Urothelium cell line (cell line): ENCODE measurements around the gene FCMR.

Experiments used
- DNase-seq: peaks from one replicate; pipeline ENCODE4 v3.0.0; 2011; ENCODE audit warnings: low spot score, mixed read lengths
- FAIRE-seq: peaks from 2 replicates; lab custom pipeline; 2011; peaks lifted over from hg19 to GRCh38; lab: Jason Lieb, UNC

Gene FCMR, protein sequence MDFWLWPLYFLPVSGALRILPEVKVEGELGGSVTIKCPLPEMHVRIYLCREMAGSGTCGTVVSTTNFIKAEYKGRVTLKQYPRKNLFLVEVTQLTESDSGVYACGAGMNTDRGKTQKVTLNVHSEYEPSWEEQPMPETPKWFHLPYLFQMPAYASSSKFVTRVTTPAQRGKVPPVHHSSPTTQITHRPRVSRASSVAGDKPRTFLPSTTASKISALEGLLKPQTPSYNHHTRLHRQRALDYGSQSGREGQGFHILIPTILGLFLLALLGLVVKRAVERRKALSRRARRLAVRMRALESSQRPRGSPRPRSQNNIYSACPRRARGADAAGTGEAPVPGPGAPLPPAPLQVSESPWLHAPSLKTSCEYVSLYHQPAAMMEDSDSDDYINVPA

DNA sequence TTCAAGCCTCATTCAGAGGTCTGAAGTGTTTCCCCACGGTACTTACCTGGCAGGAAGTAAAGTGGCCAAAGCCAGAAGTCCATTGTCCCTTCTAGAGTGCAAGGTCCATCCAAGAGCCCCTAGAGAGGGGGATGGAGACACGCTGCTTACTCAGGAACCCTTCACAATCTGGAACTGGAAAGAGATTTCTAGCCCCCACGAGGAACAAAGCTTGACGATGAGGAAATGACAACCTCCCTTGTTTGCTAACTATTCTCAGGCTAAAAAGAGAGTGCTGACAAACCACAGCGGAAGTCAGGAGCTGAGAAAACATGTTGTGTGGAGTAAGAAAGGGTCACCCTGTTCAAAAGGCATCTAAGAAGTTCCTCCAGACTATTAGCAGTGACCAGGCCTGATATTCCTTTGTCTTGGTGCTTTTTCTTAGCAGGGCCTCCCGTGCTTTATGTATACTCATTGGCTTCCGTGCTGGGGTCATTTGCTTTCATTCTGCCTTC lies at the start of gene FCMR:
FCMR (minus strand) TSS at position 170 of the 494 bp plus-strand sequence; CDS start at position 83, 87 bp downstream.
- no peak for DNase-seq
- FAIRE-seq = no peak

DNA sequence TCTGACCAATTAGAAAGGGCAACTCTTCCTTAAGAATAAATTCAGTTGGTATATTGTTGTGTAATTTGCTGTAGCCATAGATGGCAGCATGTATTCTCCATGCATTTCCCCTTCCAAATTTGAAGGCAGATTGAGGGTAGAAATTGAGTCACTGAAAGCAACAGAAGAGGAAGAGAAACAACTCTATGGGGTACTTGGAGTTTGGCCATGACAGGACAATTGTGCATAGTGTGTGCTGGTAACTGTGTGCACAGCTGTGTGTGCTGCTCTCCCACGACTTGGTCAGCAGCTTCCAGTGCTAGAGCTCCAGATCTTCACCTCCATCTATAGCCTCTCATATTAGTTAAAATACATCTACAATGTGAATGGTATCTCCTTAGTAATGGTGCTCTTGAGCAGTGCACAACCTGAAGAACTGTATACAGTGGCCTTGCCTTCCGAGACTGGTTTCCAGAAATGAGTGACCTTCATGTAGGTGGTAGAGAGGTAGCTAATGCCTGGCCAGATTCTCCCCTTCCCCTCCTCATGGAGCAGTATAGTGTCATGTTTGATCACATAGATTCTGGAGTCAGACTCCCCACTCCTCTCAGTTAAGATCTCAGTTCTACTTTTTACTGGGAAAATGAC lies 49.4 kb upstream of the FCMR start:
- no peak for FAIRE-seq
- DNase-seq = no peak

DNA sequence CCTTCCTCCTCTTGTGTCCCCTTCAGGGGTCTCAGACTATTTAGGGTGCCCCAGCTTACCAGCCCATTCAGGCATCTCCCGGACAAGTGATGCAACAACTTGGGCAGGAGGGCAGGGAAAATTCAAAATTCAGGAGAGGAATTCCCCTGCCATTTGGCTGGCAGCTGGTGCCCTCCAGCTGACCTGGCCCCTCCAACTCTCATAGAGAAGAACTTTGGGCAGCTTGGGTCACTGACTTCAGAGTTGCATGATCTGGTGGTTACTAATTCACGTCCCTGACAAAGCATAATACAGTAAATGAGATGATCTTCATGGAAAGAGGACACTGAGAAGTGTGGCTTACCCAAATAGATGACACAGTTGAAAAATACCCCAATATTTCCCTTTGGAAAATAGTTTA lies 48.7 kb upstream of the FCMR start, which contains the start of gene FCAMR:
FCAMR (minus strand) TSS at position 15 of the 400 bp plus-strand sequence. CDS start 335 bp downstream, outside the sequence.
- DNase-seq (no peak), FAIRE-seq (no peak)

DNA sequence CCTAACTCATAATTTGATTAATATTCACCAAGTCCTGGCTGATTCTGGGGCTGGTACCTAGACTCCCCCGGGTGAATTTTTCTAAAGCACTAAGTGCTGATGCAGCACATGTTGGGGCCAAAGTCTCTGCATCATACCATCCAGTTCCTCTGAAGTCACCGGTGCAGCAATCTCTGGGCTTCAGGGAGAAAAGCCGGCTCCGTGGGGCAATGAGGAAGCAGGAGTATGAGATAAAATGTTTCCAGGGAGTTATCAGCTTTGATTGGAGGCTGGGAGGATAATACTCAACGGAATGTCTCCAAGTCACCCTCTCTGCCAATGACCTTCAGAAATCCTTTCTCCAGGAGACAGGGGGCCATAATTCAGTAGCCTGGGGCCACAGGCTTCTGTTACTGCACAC lies 47.3 kb upstream of the FCMR start:
- DNase-seq (no peak), FAIRE-seq (no peak)

DNA sequence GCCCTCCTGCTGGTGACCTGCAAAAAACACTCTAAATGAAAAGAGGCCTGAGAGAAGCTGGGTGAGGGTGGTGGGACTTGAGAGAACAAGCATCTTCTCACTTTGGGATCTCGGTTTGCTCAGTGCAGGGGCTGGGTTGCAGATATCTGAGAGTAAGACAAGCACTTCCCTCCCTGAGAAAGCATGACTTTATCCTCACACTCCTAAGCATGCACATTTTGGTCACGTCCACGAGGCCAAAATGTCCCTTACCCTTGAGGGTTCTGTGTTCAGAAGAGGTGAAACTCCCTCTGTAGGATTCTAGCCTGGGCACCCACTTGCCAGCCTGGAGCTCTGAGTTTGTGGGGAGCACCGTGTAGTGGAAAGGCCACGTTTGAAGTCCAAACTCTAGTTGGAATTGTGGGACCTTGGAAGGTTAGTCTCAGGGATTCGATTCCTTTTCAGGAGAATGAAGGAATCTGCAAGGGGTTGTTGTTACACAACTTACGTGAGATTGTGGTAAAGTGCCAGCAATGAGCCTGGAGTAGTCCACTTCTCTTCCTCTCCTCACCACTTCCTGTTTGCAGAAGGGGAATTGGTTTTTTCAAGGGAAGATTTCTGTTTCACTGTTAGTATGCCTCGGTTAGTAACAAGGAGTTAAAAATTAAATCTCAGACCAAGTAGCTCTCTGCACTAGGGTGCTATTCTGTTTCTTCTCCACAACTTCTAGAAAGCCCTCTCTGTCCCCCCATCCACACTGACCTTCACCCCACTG lies 45.5 kb upstream of the FCMR start:
- FAIRE-seq (no peak), DNase-seq (peak; percentile 20)

DNA sequence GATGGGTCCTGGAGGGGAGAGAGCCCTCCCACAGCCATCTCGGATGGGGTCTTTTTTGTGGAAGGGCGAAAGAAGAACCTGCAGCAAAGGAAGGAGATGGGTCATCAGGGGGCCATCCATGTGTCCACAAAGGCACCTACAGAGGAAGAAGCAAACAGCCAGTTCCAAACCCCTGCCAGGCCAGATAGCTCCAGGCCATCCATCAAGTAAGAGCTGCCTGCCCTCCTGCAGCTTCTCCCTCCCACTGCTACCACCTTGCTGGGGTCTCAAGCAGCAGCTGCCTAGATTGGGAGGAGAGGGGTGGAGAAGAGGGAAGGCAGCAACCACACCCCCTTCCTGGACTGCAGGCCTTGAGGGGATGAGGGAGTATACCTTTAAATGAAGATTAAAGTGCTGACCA lies 44.0 kb upstream of the FCMR start:
- DNase-seq (no peak), FAIRE-seq (no peak)

DNA sequence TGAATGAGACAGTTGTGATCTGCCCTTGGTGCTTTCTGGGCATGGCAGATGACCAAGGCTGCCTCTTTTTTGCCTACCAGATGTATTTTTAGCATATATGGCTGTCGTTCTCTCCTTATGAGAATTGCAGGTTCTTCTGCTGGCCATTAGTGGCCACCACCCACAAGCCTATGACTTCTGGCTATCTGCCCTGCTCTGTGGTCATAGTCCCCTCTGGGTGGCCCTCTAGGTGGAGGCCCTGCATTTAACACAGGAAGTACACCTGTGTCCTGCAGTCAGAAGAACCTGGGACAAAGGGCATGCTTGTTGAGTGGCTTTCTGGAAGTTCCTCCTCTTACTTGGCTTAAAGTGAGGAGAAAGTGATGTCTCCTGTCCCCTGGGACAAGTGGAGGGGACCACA lies 42.0 kb upstream of the FCMR start:
- DNase-seq = no peak
- FAIRE-seq = no peak

DNA sequence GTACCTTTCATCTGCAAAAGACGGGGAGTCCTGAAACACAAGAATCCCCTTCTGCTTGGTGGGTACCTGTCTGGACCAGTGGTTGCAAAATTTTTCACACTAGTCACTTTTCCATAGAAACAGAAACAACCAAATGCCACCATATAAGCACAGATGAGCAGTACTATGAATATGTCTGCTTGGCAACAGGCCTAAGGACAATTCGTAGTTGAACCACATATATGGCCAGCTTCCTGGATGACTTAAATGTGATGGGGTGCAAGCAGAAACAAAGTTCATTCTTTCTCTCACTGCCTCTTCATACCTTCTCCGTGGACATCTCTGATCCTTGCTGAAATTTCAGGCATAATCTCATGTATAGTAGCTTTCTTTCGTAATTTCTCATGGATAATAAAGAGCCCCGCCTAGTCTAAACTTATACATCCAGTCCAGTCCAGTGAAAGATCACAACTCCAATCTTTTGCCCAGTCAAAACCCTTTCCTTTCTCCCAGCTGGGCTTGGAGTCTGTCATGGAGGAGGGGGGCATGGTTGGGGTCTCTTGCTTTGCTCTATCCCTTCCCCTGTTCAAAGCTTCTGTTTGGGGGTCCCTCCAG lies 41.5 kb upstream of the FCMR start:
- FAIRE-seq (no peak), DNase-seq (no peak)

DNA sequence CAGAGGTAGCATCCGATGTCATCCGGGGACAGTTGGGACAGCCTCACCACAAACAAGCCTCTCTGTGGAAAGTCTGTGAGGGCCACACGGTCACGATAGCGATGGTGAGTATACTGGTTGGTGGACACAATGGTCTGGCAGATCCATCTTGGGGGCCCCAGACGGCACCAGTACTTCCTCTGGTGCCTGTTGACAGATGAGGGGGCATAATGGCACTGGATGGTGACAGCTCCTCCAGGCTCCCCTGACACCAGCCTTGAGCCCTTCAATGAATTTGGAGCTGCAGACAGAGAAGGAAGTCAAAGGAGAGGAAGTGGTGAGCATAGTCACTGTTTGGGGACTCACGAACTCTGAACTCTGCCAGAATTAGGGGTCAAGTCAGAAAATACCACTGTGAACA lies 40.5 kb upstream of the FCMR start:
- no peak for DNase-seq
- FAIRE-seq = no peak

DNA sequence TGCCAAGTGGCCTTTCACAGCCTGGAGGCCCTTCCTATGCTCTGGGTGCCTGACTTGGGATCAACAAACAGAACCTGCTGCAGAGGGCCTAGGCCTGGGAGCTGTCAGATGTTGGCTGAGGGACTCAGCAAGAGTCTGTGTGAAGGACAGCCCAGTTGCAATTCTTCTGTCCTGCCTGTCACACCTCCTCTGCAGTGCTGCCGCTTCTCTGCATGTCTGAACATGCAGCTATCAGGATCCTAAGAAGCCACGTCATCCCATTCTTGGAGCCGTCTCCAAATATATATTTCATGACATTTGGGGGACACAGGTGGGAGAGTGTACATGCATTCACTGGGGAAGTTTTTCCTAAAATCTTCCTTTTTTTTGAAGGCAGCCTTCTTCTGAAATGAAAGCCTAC lies 39.9 kb upstream of the FCMR start:
- DNase-seq (no peak), FAIRE-seq (no peak)

DNA sequence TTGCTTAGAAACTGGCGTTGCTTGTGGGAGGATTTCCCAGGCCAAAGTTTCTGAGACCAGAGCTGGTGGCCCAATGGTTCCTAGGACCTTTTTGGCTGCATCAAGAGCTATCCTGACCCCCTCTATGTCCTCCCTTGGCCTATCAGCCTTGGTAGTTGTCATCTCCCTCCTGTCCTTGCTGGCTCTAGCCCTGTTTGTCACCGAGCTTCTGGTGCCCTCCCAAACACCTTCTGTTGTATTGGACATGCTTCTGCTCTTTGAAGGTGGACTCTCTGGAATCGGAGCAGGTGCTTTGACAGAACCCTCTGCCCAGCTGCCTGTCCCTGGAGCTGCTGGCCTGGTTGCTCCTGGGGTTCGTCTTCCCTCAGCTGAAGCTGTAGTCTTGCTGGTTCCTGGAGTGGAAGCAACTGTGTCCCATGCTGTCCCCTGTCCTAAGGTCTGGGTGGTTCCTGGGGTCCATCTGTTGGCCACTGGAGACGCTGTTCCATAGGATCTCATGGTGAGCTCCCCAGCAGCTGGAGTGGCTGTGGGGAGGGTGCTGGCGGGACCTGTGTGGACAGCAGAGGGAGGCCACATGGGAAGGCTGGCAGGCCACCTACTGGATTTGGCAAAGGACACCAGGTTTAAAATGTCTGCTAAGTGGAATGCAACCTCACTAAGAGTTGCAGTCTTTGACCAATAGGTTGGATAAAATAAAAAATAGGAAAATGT lies 39.1 kb upstream of the FCMR start:
- no peak for FAIRE-seq
- DNase-seq = no peak

DNA sequence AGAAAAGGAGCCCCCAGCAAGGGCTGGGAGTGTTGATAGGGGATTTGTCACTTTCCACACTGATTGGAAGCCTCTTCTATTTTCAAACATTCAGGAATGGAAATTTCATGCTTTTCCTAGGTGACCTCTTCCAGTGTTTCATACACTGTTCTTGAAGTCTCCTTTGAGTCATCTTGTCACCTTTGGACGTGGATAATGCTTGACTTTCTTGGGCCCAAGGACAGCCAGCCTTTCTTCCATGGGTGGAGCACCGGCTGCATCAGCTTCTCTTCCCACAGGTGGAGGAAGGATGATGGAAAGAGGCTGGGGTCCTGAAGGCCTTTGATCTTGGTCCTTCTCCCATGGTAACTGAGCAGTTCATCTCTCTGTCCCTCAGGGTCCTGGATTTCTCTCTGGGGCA lies 36.4 kb upstream of the FCMR start:
- no peak for DNase-seq
- FAIRE-seq = no peak

DNA sequence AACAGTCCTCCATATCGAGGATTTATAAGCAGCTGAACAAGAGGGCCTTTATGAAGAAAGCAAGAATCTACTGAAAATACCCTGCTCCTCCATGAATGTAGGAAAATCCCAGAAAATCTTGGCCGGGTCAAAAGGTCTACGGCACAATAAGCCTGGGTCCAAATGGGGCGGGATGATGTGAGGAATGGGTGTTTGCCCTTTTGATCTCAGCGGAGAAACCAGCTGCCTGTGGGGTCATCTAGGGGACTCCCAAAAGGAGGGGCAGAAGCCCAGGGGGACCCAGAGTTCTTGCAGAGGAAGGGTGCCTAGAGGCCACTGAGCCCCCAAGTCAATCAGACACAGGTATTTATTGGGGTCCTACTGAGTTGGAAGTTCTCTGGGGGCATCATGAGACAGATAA lies 35.9 kb upstream of the FCMR start:
- FAIRE-seq (no peak), DNase-seq (no peak)

DNA sequence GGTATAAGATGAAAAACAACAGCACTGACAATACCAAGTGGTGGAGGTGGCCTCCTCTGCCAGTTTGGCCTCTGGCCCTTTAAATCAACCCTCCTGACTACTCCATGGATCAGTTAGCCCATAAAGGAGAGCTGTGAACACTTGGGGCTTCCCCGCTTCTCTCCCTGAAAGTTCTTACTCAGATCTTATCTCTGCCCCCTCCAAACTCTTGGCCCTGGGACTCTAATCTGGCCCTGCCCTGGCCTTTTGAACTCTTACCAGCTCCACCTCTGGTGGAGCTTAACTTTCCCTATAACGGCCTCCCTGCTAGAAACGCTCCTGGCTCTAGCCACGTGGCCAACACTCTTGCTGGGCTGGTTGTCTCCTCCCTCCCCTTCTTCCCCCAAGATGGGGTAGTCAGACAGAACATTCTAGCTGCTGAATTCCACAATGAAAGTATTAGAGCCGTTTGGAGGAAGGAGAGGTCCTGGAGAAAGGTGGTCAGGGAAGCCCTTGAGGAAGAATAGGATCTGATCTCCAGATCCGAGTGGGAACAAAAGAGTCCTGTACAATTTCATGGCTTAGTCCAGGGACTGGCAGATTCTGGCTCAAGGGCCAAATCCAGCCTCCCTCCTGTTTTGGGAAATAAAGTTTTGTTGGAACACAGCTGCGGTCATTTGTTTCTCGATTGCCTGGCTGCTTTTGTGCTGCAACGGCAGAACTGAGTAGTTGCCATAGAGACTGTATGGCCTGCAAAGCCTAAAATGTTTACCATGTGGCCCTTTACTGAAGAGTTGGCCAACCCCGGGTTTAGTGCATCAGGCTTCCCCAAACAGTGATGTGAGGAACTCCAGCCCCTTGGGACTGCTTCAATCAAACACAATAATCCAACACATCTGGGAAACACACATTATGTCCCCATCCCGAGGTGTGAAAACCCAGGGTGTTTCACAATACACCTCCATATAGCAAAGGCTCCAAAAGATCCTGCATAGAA lies 34.0 kb upstream of the FCMR start:
- DNase-seq (no peak), FAIRE-seq (no peak)

DNA sequence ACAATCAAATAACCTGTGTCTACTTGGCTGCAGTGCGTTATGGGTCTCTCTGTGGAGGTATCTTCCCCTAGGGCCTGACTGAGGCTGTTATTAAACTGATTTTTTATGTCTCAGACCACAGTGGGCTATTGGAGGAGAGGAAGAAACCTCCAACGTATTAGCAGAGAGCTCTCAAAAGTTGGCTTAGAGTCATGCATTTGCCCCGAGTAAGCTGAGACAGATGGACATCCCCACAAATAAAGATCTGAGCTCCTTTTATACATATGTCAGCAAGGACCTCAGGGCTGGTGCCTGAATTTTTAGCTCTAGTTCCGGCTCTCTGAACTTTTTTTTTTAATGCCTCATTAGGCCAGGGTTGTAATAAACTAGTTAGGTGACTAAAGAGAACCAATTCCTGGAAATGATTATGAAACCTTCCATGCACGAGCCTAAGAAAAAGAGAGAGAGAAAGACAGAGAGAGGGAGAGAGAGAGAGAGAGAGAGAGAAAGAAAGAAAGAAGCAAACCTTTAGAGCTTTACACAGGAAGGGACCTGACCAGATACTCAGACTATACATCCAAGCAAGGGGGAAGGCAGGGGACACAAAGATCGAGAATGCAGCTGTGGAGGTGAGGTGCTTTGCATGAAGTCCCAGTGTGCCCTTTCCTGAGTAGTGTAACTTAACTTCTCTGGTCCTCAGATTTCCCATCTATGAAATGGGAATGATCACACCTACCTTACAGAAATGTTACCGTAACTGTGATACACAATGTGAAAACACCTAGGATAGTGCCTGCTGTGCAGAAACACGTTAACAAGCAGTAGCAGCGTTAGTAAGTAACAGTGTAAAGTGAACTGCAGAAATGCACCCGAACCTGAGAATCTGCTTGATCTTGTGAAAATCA lies 33.0 kb upstream of the FCMR start:
- DNase-seq (no peak), FAIRE-seq (no peak)

DNA sequence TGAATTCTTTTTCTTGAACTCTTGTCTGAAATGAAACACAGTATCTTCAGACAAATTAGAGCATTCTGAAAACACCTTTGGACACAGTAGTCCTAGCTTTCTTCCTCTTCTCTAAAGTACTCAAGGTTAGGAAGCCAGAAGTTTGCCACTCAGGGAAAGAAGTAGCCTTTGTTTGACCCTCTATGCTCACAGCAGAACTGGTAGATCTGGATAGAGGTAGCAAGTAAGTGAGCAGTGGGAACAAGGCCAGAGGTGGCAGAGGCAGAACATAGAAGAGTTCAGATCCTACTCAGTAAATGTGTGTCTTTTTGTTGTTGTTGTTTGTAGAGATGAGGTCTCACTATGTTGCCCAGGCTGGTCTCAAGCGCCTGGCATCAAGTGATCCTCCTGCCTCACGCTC lies 31.9 kb upstream of the FCMR start:
- FAIRE-seq (no peak), DNase-seq (no peak)

DNA sequence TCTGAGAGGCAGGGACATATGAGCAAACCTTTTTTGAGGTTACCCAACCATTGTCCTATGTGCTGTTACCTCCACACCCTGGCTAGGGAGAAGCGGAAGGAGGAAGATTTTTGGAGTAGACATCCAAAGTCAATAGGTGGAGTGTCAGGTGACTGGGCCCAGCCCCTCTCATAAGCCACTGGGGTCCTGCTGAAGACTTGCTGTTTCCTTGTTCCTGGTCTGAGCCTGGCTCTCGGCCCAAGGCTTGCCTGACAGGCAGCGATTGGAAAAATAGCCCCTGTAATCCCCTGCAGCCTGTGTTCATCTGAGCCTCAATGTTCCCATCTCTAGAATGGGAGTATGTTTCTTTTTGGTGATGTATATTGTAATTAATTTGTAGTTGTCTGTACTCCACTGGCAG lies 31.4 kb upstream of the FCMR start:
- DNase-seq (no peak), FAIRE-seq (no peak)

DNA sequence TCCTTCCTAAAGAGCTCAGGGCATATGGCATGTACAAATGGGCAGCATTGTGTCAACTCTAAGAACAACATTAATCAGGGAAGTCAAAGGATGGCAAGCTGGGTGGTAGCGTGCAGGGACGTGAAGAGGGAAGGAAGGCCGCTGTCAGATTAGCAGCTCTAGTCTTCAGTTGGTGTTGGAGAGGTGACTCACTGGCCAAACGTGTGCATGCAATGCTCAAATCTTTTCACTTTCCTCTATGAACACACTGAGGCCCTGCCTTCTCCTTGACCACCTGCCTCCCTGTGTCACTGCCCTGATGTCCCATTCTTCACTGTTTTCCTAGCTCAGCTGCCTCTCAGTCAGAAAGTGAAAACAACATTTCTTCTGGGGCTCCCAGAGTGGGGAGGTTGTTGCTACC lies 30.4 kb upstream of the FCMR start:
- FAIRE-seq (no peak), DNase-seq (no peak)
